ENCODE results near the gene RSPH1.

The RSPH1 gene

DNA sequence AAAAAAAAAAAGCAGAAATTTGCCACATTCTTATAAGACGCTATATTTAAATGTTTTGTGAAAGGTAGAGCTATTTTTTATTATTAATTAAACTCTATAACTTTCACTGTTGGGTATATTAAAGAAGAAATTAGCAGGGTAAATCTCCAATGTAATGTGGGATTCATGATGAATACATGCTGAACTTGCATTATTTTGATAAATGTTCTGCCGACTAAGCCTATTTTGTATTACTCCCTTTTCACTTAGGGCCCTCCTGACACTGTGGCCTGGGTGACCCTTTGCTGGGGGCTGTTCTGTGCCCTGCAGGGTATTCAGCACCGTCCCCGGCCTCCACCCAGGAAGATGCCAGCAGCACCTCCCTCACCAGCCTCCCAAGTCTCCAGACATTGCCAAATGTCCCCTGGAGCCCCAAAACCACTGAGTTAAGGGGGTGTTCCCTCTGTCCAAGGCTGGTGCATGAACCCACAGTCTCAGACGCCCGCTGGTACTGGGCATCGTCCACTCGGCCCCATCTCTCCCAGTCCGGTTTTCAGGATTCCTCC is 22.5 kb downstream of the RSPH1 start:
- Histone ChIP-seq H3K9me2 (replicated peaks; ENCODE audit: low read depth, low read length) (no peaks in the 10 kb centered on the region), H3K4me3 (ENCODE audit: low read length, poor library complexity, severe bottlenecking) (no peak overlapping the region), H3F3A (ENCODE audit: low read depth) (no peaks in the 10 kb centered on the region), H3K4me2 (ENCODE audit: low read depth, low read length, poor library complexity, severe bottlenecking) (no peak overlapping the region), H3K9ac (ENCODE audit: low read depth, low read length, poor library complexity, severe bottlenecking) (peak overlapping the region; percentile 39), H3K4me1 (ENCODE audit: insufficient read depth, low read length, poor library complexity, severe bottlenecking) (peaks cover 48% of the 10 kb centered on the region), H3K36me3 (ENCODE audit: insufficient read depth, low read length) (no peaks in the 10 kb centered on the region), H4K20me1 (ENCODE audit: insufficient read depth, low read length, poor library complexity, severe bottlenecking) (no peaks in the 10 kb centered on the region), H2AFZ (ENCODE audit: low read length) (no peak overlapping the region), H3K9me3 (ENCODE audit: insufficient read depth, low read depth, low read length) (no peaks in the 10 kb centered on the region), H3K27me3 (ENCODE audit: insufficient read depth, low read length, poor library complexity, severe bottlenecking) (no peaks in the 10 kb centered on the region), H3K79me2 (ENCODE audit: insufficient read depth, low read length) (no peaks in the 10 kb centered on the region)
- TF ChIP-seq, protein P1, sequence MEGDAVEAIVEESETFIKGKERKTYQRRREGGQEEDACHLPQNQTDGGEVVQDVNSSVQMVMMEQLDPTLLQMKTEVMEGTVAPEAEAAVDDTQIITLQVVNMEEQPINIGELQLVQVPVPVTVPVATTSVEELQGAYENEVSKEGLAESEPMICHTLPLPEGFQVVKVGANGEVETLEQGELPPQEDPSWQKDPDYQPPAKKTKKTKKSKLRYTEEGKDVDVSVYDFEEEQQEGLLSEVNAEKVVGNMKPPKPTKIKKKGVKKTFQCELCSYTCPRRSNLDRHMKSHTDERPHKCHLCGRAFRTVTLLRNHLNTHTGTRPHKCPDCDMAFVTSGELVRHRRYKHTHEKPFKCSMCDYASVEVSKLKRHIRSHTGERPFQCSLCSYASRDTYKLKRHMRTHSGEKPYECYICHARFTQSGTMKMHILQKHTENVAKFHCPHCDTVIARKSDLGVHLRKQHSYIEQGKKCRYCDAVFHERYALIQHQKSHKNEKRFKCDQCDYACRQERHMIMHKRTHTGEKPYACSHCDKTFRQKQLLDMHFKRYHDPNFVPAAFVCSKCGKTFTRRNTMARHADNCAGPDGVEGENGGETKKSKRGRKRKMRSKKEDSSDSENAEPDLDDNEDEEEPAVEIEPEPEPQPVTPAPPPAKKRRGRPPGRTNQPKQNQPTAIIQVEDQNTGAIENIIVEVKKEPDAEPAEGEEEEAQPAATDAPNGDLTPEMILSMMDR (conservative IDR thresholded peaks at IDR 0.05; ENCODE audit: low read length): no peak
- TF ChIP-seq EZH2phosphoT487 (IDR thresholded peaks at IDR 0.05; ENCODE audit: borderline replicate concordance): no peak

DNA sequence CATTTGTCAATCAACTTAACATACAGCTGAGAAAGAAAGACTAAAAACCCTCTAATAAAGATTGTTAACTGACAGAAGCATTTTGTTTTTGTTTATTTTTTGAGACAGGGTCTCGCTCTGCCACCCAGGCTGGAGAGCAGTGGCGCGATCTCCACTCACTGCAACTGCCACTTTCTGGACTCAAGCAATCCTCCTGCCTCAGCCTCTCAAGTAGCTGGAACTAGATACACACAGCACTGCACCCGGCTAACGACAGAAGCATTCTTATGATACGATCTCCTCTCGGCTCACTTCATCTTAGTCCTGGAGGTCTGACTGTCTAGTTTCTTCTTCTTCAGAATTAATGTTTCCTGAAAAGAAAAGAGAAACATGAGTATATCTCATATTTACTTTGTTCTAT is 23.5 kb downstream of the RSPH1 start:
- Histone ChIP-seq H4K20me1 (ENCODE audit: insufficient read depth, low read length, poor library complexity, severe bottlenecking) (no peaks in the 10 kb centered on the region), H3K4me2 (ENCODE audit: low read depth, low read length, poor library complexity, severe bottlenecking) (no peak overlapping the region), H3K9me2 (replicated peaks; ENCODE audit: low read depth, low read length) (no peaks in the 10 kb centered on the region), H3K79me2 (ENCODE audit: insufficient read depth, low read length) (no peaks in the 10 kb centered on the region), H2AFZ (ENCODE audit: low read length) (no peak overlapping the region; the same call in 1 of the 2 replicates), H3K9me3 (ENCODE audit: insufficient read depth, low read depth, low read length) (no peaks in the 10 kb centered on the region), H3K9ac (ENCODE audit: low read depth, low read length, poor library complexity, severe bottlenecking) (no peak overlapping the region), H3K4me1 (ENCODE audit: insufficient read depth, low read length, poor library complexity, severe bottlenecking) (peaks cover 58% of the 10 kb centered on the region), H3K36me3 (ENCODE audit: insufficient read depth, low read length) (no peaks in the 10 kb centered on the region), H3F3A (ENCODE audit: low read depth) (no peaks in the 10 kb centered on the region), H3K4me3 (ENCODE audit: low read length, poor library complexity, severe bottlenecking) (no peak overlapping the region), H3K27me3 (ENCODE audit: insufficient read depth, low read length, poor library complexity, severe bottlenecking) (no peaks in the 10 kb centered on the region)
- TF ChIP-seq EZH2phosphoT487 (IDR thresholded peaks at IDR 0.05; ENCODE audit: borderline replicate concordance): no peak
- TF ChIP-seq, protein P1 (conservative IDR thresholded peaks at IDR 0.05; ENCODE audit: low read length): no peak

DNA sequence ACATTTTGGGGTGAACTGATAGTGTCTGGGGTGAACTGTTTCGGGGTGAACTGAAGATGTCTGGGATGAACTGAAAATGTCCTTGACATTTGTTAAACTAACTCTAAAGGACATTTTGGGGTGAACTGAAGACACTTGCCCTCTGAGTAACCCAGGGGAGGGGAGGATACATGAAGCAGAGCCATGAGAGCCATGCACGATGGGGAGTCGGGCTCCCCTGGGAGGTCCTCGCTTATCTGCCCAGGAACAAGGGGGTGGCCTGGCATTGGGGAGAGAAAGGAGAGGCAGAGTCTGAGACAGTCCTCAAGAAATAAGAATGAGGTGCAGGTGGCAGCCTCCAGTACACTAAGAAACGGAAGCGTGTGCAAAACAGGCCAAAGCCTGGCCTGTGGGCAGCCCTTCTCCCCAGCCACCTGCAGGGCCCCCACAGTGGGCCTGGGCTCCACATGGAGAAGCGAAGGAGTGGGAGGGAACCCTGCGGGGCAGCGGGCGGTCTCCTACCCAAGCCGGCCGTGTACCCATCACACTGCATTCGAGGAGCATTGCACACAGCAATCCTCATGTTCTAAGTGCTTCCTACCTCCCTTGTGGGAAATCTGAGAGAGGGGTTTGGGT is 24.2 kb downstream of the RSPH1 start:
- Histone ChIP-seq H3F3A (ENCODE audit: low read depth) (no peaks in the 10 kb centered on the region), H3K9me2 (replicated peaks; ENCODE audit: low read depth, low read length) (no peaks in the 10 kb centered on the region), H3K4me3 (ENCODE audit: low read length, poor library complexity, severe bottlenecking) (no peak overlapping the region), H3K27me3 (ENCODE audit: insufficient read depth, low read length, poor library complexity, severe bottlenecking) (no peaks in the 10 kb centered on the region), H3K9ac (ENCODE audit: low read depth, low read length, poor library complexity, severe bottlenecking) (no peak overlapping the region), H3K4me2 (ENCODE audit: low read depth, low read length, poor library complexity, severe bottlenecking) (no peak overlapping the region), H4K20me1 (ENCODE audit: insufficient read depth, low read length, poor library complexity, severe bottlenecking) (no peaks in the 10 kb centered on the region), H3K36me3 (ENCODE audit: insufficient read depth, low read length) (no peaks in the 10 kb centered on the region), H3K9me3 (ENCODE audit: insufficient read depth, low read depth, low read length) (no peaks in the 10 kb centered on the region), H3K79me2 (ENCODE audit: insufficient read depth, low read length) (no peaks in the 10 kb centered on the region), H3K4me1 (ENCODE audit: insufficient read depth, low read length, poor library complexity, severe bottlenecking) (peaks cover 65% of the 10 kb centered on the region), H2AFZ (ENCODE audit: low read length) (no peak overlapping the region; the same call in 1 of the 2 replicates)
- no peak for TF ChIP-seq EZH2phosphoT487 (IDR thresholded peaks at IDR 0.05; ENCODE audit: borderline replicate concordance)
- TF ChIP-seq, protein P1 (conservative IDR thresholded peaks at IDR 0.05; ENCODE audit: low read length): no peak
